Anterior cingulate cortex (tissue), 58 donors: ENCODE measurements around the gene TRPC4AP.
A peak's percentile ranks its signal among the peaks of the same experiment; 100 is the strongest.
"Not testable (repeated sequence)": the region's sequence is repeated elsewhere in the genome, so short reads cannot be mapped to it uniquely, and the experiment has no call there.

Experiments used
- DNase-seq, 58 donors: peaks; one replicate each; lab custom pipeline; 2025; lab: John Stamatoyannopoulos, UW

TRPC4AP gene, protein sequence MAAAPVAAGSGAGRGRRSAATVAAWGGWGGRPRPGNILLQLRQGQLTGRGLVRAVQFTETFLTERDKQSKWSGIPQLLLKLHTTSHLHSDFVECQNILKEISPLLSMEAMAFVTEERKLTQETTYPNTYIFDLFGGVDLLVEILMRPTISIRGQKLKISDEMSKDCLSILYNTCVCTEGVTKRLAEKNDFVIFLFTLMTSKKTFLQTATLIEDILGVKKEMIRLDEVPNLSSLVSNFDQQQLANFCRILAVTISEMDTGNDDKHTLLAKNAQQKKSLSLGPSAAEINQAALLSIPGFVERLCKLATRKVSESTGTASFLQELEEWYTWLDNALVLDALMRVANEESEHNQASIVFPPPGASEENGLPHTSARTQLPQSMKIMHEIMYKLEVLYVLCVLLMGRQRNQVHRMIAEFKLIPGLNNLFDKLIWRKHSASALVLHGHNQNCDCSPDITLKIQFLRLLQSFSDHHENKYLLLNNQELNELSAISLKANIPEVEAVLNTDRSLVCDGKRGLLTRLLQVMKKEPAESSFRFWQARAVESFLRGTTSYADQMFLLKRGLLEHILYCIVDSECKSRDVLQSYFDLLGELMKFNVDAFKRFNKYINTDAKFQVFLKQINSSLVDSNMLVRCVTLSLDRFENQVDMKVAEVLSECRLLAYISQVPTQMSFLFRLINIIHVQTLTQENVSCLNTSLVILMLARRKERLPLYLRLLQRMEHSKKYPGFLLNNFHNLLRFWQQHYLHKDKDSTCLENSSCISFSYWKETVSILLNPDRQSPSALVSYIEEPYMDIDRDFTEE

DNA sequence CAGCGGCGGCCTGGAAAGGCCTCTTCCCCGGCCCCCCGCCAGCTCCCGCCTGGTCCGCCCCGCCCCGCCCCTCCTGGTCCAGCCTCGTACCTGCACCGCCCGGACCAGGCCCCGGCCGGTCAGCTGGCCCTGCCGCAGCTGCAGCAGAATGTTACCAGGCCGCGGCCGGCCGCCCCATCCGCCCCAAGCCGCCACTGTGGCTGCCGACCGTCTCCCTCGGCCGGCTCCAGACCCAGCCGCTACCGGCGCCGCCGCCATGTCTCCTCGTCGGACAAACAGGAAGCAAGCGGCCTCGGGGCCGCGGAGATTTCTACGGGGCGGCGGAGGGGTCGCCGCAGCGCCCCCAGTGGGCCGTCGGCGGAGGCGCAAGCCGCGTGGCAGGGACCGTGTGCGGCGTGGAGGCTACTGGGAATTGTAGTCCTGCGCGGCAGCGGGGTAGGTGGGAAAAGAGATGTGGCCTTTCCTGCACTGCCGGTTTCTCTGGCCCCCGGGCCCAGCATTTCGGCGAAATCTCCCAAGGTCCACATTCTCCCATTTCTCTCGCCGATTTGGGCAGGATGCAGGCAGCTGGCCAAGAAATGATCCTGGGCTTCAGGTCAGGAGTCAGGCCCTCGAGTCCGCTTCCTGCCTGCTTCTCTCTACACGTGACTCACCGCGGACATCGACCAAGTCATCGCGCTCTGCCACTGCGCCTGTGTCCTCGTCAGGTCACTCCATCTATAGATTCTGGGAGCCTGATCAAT lies at the start of gene TRPC4AP:
Gene TRPC4AP, minus strand, starts transcription at position 284 of the 743 bp plus-strand sequence. Its CDS starts 26 bp downstream, at position 258.
- DNase-seq = peak in 57 of 58 donors; percentile 48 to 90 (median 81)

DNA sequence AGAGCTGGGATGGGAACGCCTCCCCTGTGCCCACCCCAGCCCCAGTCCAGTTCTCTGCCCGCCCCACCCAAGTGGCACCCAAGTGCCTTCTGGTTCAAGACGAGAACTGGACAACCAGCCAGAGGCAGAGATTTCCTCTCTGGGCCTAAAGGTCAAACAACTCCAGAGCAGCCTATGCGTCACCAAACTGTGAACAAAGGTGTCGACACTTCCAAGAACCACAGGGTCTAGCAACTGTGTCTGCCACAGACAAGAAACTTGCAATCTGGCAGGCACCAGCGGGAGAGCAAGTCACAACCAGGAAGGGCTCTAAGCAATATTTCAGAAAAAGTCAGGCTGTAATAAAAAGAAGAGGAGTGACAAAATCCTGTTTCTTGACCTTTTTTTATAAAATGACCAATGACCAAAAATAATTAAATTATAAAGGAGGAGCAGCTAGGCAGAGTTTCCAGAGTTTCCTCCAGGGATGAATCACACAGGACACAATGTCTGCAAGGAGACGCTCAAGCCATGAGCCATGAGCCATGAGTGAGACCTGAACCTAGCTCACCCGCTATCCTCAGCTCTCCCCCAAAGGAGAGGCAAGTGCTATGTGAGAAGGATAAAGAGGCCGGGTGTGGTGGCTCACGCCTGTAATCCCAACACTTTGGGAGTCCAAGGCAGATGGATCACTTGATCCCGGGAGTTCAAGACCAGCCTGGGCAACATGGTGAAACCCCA lies 43.4 kb upstream of the TRPC4AP start:
- DNase-seq = no peak

DNA sequence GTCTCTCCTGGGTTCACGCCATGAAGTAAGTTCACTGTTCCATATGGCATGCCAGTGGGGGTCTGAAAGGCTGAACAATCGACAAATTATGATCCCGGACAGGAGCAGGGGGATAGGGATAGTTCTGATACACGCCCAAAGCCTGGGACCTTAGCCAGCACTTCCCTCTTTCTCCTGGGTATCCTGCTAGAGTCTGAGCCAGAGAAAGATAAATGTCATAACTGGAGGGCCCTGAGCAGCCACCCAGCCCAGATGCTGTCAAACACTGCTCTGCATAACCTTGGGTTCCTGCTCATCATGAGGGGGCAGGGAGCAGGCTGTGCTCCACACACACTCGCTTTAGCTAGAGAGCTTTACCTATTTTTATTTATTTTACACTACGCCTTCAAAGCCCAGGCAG lies 42.3 kb upstream of the TRPC4AP start:
- DNase-seq = no peak

DNA sequence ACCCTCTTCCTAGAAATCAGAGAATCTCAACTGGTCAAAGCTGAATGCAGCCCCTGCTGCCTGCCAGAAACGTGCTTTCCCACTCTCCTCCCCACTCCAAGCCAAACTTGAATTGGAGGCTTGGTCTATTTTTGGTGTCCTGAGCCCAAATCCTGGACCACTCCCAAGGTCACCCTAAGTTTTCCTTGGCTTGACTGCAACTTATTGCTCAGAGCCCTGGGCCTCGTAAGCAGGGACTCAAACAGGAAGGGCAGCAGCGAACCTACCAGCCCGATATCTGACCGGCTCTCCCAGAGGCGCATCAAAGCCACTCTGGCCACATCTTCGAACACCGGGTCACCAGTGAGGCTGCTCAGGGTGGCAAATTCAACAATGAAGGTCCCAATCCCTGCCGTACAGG lies 41.9 kb upstream of the TRPC4AP start:
- no peak for DNase-seq

DNA sequence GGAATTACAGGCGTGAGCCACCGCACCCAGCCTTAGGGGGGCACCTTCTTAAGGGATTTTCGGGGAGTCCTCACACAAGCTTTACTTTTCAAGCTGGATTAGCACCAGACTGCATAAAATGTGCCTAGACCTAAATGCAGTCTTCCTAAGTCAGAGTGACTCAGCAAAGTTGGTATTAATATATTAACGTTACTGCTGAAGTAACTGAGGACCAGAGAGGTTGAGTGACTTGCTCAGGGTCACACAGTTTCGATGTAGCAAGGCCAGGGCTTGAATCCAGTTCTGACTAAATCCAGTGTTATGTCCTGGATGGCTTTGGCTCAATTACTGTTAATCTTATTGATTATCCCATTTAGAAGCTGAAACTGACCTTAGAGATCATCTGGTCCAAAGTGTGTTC lies 41.1 kb upstream of the TRPC4AP start:
- DNase-seq = no peak

DNA sequence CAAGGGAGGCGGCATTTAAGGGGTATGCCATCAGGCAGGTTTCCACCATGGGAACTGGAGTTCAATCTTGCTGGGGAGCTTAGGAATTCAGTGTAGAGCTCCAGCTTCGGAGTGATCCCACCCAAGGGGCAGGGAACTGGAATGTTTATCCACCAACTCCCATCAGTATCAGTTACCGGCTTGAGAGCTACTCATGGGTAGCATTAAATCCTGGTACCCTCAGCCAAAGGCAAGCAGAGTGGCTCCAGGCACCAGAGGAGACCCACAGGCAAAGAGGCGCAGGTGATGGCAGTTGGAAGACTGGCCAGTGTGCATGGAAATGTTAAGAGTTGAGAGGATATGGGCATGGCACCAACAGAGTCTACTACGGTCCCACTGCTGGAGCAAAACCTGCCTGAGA lies 40.4 kb upstream of the TRPC4AP start:
- DNase-seq = no peak

DNA sequence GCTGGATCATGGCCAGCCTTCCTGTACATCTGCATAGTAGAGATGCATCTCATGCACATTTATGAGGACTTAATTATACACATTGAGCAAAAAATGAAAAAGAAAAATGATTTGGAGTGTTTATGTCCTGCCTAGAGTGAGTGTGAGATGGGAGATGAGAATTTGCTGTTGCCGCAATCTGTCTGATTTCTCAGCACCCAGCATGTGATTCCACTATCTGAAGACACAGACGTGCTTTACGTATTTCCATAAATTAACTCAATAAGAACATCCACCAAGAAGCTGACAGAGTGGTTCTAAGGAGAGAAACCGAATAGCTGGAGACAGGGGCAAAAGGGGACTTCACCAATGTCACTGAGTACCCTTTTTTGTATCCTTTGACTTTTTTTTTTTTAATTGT lies 39.3 kb upstream of the TRPC4AP start:
- no peak for DNase-seq

DNA sequence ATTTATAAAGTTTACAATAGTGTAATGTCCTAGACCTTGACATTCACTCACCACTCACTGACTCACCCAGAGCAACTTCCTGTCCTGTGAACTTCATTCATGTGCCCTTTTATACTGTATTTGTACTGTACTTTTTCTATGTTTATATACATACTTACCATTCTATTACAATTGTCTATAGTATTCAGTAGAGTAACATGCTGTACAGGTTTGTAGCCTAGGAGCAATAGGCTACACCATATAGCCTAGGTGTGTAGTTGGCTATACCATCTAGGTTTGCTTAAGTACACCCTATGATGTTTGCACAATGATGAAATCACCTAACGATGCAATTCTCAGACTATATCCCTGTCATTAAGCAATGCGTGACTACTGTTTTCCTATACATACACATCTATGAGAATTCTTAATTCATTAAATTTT lies 37.1 kb upstream of the TRPC4AP start:
- DNase-seq = no peak

DNA sequence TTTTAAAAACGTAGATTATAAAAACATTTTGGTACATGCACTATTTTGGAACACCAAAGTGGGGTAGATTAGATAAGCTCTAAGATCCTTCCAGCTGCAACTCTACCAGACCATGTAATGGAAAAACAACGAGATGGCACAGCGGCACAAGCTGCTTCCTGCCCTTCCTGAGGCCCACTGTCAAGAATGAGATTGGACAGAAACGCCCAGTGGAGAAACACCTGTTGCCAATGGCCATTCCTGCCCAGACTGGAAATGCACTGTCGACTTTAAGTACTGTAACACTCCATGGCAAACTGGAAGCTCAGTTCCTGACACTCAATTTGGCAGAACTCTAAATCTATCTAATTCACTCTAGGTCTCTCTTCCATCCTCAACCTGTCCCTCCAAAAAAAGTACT lies 33.1 kb upstream of the TRPC4AP start:
- DNase-seq = no peak

DNA sequence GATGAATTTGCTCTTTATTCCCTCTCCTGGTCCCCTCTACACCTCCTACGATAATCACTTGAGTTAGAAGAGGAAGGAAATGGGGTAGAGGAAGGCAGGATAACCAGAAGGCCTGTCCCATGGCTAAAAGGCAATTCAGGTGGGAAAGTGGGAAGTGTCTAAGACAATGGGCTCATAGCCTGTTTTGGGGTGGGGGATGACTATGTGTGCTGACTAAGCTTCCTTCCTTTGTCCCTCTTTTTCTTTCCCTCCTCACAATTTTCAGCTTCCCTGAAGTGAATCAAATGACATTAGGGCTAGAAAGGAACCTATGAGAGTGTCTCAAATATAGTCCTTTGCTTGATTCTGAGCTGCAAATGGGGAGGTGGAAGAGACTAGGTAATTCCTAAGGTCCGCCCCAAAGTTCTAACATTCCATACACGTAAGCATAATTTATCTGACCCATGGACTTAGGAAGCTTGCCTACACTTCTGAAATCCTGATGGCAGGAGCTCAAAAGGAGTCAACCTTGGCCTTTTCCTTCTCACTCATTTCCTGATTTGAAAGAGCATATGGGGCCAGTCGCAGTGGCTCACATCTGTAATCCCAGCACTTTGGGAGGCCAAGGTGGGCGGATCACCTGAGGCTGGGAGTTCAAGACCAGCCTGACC lies 30.3 kb upstream of the TRPC4AP start:
- DNase-seq = no peak

DNA sequence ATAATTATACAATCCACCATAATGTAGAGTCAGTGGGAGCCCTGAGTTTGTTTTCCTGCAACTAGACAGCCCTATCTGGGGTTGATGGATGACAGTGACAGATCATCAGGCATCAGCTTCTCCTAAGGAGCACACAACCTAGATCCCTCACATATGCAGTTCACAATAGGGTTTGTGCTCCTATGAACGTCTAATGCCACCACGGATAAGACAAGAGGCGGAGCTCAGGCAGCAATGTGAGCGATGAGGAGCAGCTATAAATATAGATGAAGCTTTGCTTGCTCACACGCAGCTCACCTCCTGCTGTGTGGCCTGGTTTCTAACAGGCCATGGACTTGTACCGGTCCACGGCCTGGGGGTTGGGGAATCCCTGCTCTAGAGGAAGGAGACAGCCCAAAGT lies 28.6 kb upstream of the TRPC4AP start:
- no peak for DNase-seq

DNA sequence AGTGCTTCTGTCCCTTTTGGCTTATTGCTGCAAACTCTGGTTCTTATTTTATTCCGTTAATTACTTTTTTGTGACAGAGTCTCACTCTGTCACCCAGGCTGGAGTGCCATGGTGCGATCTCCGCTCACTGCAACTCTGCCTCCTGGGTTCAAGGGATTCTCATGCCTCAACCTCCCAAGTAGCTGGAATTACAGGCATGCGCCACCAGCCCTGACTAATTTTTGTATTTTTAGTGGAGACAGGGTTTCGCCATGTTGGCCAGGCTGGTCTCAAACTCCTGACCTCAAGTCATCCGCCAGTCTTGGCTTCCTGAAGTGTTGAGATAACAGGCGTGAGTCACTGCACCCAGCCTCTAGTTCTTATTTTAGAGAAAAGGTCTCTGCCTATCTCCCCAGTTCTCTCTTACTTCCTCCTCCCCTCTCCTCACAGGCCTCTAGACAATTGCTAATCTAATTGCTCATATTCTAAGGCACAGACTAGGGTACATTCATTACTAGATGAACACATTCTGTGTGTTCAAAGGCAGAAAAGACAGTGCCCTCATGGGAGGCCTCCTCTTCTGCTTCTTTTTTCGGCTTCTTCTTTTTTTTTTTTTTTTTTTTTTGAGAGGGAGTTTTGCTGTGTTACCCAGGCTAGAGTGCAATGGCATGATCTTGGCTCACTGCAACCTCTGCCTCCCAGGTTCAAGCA lies 27.6 kb upstream of the TRPC4AP start:
- DNase-seq = no peak

DNA sequence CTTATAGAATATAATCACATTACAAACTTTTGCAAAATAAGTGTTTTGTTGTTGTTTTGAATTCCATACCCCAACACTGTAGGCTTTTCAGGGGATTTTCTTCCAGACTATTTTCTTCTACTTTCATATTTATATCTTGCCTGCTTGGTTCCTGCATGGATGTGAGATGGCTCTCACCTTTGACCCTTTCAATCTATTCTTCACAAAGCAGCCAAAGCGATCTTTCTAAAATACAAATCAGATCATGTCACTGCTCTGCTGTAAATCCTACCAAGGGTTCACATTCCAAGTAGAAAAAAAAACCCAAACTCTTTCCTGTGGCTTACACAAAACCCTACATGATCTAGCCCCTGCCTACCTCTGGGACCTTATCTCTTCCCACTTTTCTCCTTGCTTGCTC lies 25.0 kb upstream of the TRPC4AP start:
- no peak for DNase-seq

DNA sequence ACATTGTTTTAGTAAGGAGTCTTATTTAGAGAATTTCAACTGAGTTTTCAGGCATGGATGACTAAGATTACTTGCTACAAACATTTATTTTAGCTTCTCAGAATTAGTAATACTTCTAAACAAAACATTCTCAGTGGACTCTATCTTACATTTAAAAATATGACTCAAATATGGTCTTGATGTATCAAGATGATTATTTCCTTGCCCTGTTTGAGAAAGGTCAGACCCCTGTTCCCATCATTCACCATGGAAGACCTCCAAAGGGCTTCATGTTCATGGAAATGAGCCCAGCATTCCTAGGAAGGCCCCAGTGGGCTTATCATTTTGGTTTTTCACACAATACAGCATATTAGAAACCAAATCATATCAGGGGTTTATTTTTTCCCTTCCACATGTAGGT lies 24.6 kb upstream of the TRPC4AP start:
- DNase-seq = no peak

DNA sequence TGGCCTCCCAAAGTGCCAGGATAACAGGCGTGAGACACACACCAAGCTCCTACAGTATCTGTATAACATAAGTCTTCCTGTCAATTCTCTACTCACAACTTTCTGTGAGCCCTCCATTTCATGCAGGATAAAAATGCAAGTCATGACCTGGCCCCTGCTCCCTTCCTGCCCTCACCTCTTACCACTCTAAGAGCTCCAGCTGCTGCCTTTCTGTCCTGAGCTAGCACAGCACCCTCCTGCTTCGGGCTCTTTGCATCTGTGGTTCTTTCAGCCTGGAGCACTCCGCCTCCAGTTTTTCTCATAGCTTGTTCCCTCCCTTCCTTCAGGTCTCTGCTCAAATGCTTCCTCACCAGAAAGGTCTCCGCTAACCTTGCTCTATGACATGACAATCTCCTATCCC lies 23.7 kb upstream of the TRPC4AP start:
- DNase-seq = no peak

DNA sequence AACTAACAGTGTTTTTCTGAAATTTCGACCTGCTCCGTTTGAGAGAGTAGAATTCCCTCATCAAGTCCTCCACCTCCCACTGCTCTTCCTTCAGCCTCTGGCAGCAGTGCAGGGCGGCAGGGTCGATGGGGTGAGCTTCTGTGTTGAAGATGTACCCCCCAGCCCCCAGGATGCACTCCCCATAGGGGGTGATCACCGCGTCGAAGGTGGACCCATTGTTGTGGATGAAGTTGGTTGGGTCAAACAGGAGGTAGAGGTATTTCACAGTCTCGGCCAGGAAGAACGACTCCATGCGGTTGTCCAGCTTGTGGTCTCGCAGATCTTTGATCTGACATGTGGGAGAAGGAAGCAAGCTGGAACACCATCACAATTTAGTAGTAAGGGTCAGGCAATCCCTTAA lies 23.0 kb upstream of the TRPC4AP start:
- no peak for DNase-seq

DNA sequence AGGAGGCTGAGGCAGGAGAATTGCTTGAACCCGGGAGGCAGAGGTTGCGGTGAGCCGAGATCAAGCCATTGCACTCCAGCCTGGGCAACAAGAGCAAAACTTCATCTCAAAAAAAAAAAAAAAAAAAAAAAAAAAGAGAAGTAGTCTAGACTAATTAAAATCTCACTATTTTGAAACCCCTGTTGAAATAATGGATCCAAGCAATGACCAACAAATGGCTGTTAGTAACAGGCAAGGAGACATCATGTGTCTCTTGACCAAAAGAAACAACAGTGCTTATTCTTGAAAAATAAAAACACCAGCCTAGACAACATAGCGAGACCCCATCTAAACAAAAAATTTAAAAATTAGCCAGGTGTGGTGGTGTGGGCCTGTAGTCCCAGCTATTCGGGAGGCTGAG lies 19.7 kb upstream of the TRPC4AP start:
- not testable (repeated sequence) for DNase-seq

DNA sequence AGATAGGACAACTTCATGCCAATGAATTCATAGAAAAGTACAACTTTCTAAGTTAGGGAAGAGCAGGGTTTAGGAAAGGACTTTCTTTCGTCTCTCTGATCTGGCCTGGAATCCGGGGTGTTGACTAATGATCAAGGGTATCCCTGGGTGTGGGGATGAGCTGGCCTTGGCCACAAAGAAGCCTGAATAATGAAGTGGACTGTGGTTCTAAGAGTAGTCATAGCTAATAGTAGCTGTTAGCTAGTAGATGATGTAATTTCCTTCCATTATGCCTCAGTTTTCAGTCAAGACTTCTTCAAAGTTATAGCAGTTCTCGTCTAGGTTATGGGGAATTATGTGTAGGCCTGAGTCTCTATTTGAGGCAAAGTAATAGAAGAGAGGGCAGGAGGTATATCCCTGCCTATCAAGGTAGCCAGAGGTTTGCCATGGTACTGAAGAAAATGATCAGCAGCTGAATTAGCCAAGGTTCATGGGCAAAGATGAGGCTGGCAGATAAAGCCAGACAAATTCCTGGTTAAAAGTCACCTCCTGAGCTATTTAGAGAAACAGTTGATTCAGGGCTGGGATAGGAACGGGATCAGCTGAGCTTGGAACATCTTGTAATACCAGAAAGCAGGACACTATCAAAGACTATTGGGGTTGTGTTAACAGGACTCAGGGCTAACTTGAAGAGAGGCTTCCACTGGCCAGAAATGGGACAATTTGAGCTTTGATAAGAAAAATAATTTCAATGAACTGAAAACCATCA lies 18.7 kb upstream of the TRPC4AP start:
- DNase-seq = no peak

DNA sequence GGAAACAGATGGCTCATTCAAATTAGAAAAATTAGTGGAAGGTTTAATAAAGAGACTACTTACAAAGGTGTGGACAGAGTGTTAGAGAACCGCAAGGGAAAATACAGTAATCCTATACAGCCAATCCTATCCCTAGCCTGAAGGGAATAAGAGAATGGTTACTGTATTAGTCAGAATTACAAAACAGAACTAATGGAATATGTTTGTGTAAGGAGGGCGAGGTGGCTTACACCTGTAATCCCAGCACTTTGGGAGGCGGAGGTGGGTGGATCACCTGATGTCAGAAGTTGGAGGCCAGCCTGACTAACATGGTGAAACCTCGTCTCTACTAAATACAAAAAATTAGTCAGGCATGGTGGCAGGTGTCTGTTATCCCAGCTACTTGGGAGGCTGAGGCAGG lies 16.3 kb upstream of the TRPC4AP start:
- DNase-seq = no peak
